Measurements from ENCODE around the gene GPR37. TPM values are rescaled to one million over a fixed set of nuclear protein-coding genes. Genes with fewer than 3 reads are reported as not detected.

GPR37 gene
- total and polyA plus RNA-seq, 2 donors (not counting 3 experiments of a cell fraction or from before 2014, with no cell fraction given) = 0.92 to 2.1 TPM

DNA sequence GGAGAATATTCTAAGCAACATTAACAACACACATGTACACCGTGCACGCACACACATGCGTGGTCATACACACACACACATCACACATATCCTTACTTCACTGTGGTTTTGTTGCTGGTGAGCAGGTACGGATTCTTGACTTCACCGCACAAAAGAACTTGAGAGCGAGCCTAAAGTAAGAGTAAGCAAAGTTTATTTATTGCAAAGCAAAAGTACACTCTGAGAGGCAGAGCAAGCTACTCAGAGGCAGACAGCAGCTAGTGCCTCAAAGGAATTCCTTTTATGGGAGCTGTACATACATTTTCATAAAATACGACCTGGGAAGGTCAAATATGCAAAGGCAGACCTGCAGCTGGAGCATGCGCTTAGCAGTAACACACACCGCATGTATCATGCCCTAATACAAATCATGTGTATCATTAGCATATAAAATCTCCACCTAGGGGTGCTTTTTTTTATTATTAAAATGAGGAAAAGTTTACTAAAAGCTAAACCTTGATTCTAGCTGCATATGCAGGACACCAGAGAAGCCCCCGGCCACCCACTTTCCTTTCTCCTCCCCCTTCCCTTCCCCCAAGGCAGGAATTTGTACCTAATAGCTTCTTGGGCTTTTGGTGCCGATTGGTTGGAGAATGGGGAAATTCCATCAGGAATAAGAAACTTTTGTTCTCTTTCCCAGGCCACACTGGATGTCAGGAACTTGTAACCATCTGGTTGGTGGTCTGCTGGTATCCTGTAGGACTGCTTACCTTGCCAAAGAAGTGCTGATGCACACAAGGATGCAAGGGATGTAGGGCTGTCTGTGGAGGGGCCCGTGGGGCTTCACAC, 16.5 kb upstream of the GPR37 start:
- no peaks in the 10 kb centered on the region for H3K36me3 ChIP-seq (ENCODE audit: control insufficient read depth in 2 of 2, extremely low read depth in 1 of 2, insufficient read depth in 2 of 2, low read length in 2 of 2)
- H3K9me1 ChIP-seq (replicated peaks; ENCODE audit: control insufficient read depth, extremely low read depth, insufficient read depth, low read length) = no peaks in the 10 kb centered on the region
- no peak overlapping the region for H3K4me2 ChIP-seq (ENCODE audit: insufficient read depth, low read length)
- FAIRE-seq (no peak), DNase-seq (ENCODE audit: low read depth, low spot score) (no peak)
- peaks cover 14% of the 10 kb centered on the region for H3K4me1 ChIP-seq (ENCODE audit: control insufficient read depth, extremely low read depth, insufficient read depth, low read length)
- ChIA-PET CTCF (interaction anchor here (3.8 to 7.9 kb wide), 3 partner anchors 18 to 682 kb away, joined by 68 to 217 read pairs (median 80); partner anchors contain the start of gene GPR37), POLR2A (no interaction called here)
- H3K4me3 ChIP-seq (replicated peaks in 1 of 3; ENCODE audit: insufficient read depth in 1 of 3, low read depth in 1 of 3, low read length in 3 of 3) = no peak overlapping the region
- no peaks in the 10 kb centered on the region for H3K9me3 ChIP-seq (replicated peaks; ENCODE audit: control insufficient read depth, insufficient read depth, low read length)
- intact Hi-C loops (cut with micrococcal nuclease) = loop anchor here (2.0 to 5.0 kb wide), 2 partner anchors 695 to 1149 kb away; no protein-coding TSS in a partner anchor
- H2AFZ ChIP-seq (ENCODE audit: low read depth, low read length) = no peak overlapping the region
- no peaks in the 10 kb centered on the region for H3K27me3 ChIP-seq (ENCODE audit: control insufficient read depth in 2 of 2, insufficient read depth in 2 of 2, low read length in 2 of 2)
- BruUV-seq (replicated peaks) = no TSS peak
- no peak overlapping the region for H3K9ac ChIP-seq (replicated peaks; ENCODE audit: extremely low read depth, insufficient read depth, low read length)
- peak overlapping the region; percentile 62 for H3K27ac ChIP-seq (ENCODE audit: insufficient read depth, low read depth, low read length)
- dilution Hi-C loops (cut with MboI; ENCODE audit: extremely low pct_ligation_motif_present, low sequenced_read_pairs) = no loop called here
- TF ChIP-seq POLR2A (IDR thresholded peaks at IDR 0.05; ENCODE audit: low read depth, low read length) (no peak), CTCF (IDR thresholded peaks at IDR 0.05; ENCODE audit: extremely low read depth in 1 of 2, insufficient read depth in 1 of 2, low read depth in 1 of 2, low read length in 2 of 2) (no peak), FOS (IDR thresholded peaks at IDR 0.05; ENCODE audit: borderline replicate concordance, insufficient read depth, low read length) (no peak), MYC (IDR thresholded peaks at IDR 0.05; ENCODE audit: low read depth, low read length) (no peak), EZH2 (IDR thresholded peaks at IDR 0.05; ENCODE audit: borderline replicate concordance, low read depth, low read length, severe bottlenecking) (no peak), POLR2AphosphoS5 (IDR thresholded peaks at IDR 0.05; ENCODE audit: insufficient read depth, low read depth, low read length) (no peak), GATA2 (IDR thresholded peaks at IDR 0.05; ENCODE audit: insufficient read depth, insufficient read length, low read depth, low read length) (no peak), JUN (IDR thresholded peaks at IDR 0.05; ENCODE audit: borderline replicate concordance, insufficient read depth, insufficient read length, low read depth) (no peak)
- TF ChIP-seq, protein P1, sequence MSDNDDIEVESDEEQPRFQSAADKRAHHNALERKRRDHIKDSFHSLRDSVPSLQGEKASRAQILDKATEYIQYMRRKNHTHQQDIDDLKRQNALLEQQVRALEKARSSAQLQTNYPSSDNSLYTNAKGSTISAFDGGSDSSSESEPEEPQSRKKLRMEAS (IDR thresholded peaks at IDR 0.05; ENCODE audit: insufficient read depth, insufficient read length) = no peak
- no peaks in the 10 kb centered on the region for H3K79me2 ChIP-seq (ENCODE audit: control insufficient read depth, insufficient read depth, low read length)
- no peaks in the 10 kb centered on the region for H4K20me1 ChIP-seq (replicated peaks; ENCODE audit: control insufficient read depth, extremely low read depth, insufficient read depth, low read length)

Measured in endothelial cell of umbilical vein (primary cell).